Endodermal cell (in vitro differentiated cells): Measurements from ENCODE around the gene SRGAP3. TPM values are rescaled to one million over a fixed set of nuclear protein-coding genes. Genes with fewer than 3 reads are reported as not detected.

Experiments used
- DNase-seq: peaks from one replicate; pipeline ENCODE4 v3.0.0-alpha.2; 2017
- H3K27ac ChIP-seq: 2 replicates; pipeline ENCODE4 v1.5.1; 2013; ENCODE audit warnings: mild to moderate bottlenecking, low read depth, low read length, moderate library complexity
- H3K27me3 ChIP-seq: 2 replicates; pipeline ENCODE4 v1.6.1; 2013; ENCODE audit warnings: mild to moderate bottlenecking, low read length, moderate library complexity; ENCODE audit not compliant: insufficient read depth, control insufficient read depth, poor library complexity, severe bottlenecking
- H3K36me3 ChIP-seq: 2 replicates; pipeline ENCODE4 v1.7.0; 2013; ENCODE audit warnings: mild to moderate bottlenecking, low read length, moderate library complexity; ENCODE audit not compliant: control insufficient read depth, insufficient read depth
- H3K4me1 ChIP-seq: one replicate; pipeline ENCODE4 v1.7.0; 2013; ENCODE audit warnings: low read length; ENCODE audit not compliant: control insufficient read depth, insufficient read depth
- H3K4me3 ChIP-seq: 2 replicates; pipeline ENCODE4 v1.5.1; 2013; ENCODE audit warnings: mild to moderate bottlenecking, low read length, moderate library complexity
- H3K9ac ChIP-seq: 2 replicates; pipeline ENCODE4 v1.6.1; 2013; ENCODE audit warnings: mild to moderate bottlenecking, low read length, moderate library complexity; ENCODE audit not compliant: poor library complexity, severe bottlenecking; ENCODE audit errors: extremely low read depth
- H3K9me3 ChIP-seq: 2 replicates; pipeline ENCODE4 v1.6.1; 2013; ENCODE audit warnings: mild to moderate bottlenecking, low read length, moderate library complexity; ENCODE audit not compliant: control insufficient read depth
- H3K27ac Mint-ChIP-seq: 2 replicates; pipeline ENCODE4 v1.8.0; 2020; ENCODE audit warnings: mixed read lengths
- H3K27me3 Mint-ChIP-seq: 2 replicates; pipeline ENCODE4 v1.8.0; 2021; ENCODE audit warnings: mild to moderate bottlenecking, mixed read lengths; ENCODE audit not compliant: insufficient read depth
- H3K36me3 Mint-ChIP-seq: 2 replicates; pipeline ENCODE4 v1.8.0; 2020; ENCODE audit warnings: low read depth, mixed read lengths
- H3K4me1 Mint-ChIP-seq: 2 replicates; pipeline ENCODE4 v1.8.0; 2020; ENCODE audit warnings: mixed read lengths
- H3K4me3 Mint-ChIP-seq: 2 replicates; pipeline ENCODE4 v1.8.0; 2020; ENCODE audit warnings: mild to moderate bottlenecking, moderate library complexity, mixed read lengths
- H3K9me3 Mint-ChIP-seq: 2 replicates; pipeline ENCODE4 v1.8.0; 2020; ENCODE audit warnings: mild to moderate bottlenecking, mixed read lengths
- WGBS, 2 experiments: methylation state at CpG; one replicate each; pipeline versions ENCODE4 v1.1.5 to v1.1.7; 2013; ENCODE audit warnings: missing lambda C conversion rate in 2 of 2, mixed read lengths in 1 of 2; ENCODE audit not compliant: insufficient coverage in 1 of 2, insufficient read length in 1 of 2; 5-methylcytosine and 5-hydroxymethylcytosine counted together
- total RNA-seq, 2 donors: library from RNA; stranded (reverse); fragmentation: NEBNext Ultra II Directional in 1 of 2; extraction: Animal tissue kit (Norgen Biotek cat#: 25700) in 1 of 2; gene quantifications; 2 replicates in 1 of 2; 3 replicates in 1 of 2; pipeline ENCODE4 v1.2.1, GENCODE V29; 2021
- TF ChIP-seq, protein P1 (sequence below): fragments of 200-600 bp; sonication (generic); conservative IDR thresholded peaks from 2 replicates; pipeline ENCODE4 v1.5.0; 2021; ENCODE audit warnings: antibody characterized with exemption, mild to moderate bottlenecking

The SRGAP3 gene
- total RNA-seq, 2 donors from 2014 or later = 5.0 to 8.1 TPM

DNA sequence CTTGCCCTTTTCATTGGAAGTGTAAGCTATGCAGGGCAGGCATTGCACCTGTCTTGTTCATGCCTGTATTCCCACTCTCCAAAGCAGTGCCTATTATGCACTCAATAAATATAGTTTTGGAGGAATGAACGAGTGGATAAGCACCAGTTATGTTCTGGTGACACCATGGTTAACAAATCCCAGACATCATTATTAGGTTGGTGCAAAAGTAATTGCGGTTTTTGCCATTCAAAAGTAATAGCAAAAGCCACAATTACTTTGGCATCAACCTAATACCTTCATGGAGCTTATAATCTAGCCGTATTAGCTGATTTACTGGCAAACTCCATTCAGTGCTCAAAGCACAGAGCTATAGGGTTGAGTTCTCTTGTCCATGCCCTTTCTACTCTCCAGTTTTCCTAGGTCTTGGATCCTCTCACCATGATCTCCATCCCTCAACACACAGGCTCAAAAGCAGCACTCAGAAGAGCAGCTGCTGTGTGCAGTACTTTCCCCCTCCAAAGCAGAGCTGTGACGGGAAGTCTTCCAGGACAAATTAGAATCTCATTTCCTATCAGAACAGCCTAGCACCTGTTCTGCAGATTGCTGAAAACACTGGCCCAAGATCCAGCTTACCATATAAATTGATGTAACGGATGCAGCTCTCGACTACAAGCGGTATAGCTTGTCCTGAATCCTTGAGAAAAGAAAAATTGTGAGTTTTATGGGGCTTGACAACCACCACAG is 223.0 kb downstream of the SRGAP3 start:
- no peaks in the 10 kb centered on the region for H3K36me3 ChIP-seq
- H3K27me3 Mint-ChIP-seq = no peaks in the 10 kb centered on the region
- H3K4me3 Mint-ChIP-seq = no peak overlapping the region
- H3K9ac ChIP-seq = no peak overlapping the region
- WGBS, 2 experiments = 92 to 93% methylated on average over 7 of the region's 7 CpGs
- H3K9me3 ChIP-seq = no peaks in the 10 kb centered on the region
- H3K36me3 Mint-ChIP-seq = no peaks in the 10 kb centered on the region
- no peak for DNase-seq
- H3K27ac ChIP-seq = no peak overlapping the region
- TF ChIP-seq, protein P1, sequence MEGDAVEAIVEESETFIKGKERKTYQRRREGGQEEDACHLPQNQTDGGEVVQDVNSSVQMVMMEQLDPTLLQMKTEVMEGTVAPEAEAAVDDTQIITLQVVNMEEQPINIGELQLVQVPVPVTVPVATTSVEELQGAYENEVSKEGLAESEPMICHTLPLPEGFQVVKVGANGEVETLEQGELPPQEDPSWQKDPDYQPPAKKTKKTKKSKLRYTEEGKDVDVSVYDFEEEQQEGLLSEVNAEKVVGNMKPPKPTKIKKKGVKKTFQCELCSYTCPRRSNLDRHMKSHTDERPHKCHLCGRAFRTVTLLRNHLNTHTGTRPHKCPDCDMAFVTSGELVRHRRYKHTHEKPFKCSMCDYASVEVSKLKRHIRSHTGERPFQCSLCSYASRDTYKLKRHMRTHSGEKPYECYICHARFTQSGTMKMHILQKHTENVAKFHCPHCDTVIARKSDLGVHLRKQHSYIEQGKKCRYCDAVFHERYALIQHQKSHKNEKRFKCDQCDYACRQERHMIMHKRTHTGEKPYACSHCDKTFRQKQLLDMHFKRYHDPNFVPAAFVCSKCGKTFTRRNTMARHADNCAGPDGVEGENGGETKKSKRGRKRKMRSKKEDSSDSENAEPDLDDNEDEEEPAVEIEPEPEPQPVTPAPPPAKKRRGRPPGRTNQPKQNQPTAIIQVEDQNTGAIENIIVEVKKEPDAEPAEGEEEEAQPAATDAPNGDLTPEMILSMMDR = no peak
- H3K27me3 ChIP-seq = no peaks in the 10 kb centered on the region
- peaks cover under 1% of the 10 kb centered on the region for H3K4me1 Mint-ChIP-seq
- no peak overlapping the region for H3K4me3 ChIP-seq
- no peaks in the 10 kb centered on the region for H3K9me3 Mint-ChIP-seq
- no peak overlapping the region for H3K27ac Mint-ChIP-seq
- no peaks in the 10 kb centered on the region for H3K4me1 ChIP-seq

DNA sequence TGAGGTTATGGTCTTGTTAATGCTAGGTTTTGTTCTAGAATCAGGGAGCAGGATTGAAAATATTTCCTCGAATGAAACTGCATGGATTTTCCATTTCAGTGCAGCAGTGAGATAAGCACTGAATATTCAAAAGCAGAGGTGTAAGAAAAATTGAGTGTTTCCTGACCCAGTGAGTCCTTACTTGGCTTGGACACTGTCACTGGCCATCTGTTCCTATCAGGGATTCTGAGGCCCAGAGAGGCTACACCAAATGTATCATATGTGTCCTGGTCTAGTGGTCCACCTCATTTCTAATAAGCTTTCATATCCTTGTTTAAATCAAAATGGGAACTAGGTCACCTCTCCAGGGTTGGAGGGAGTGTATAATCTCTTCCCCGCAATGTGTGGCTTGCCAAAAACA is 225.1 kb downstream of the SRGAP3 start:
- H3K36me3 Mint-ChIP-seq = no peaks in the 10 kb centered on the region
- Histone ChIP-seq H3K4me1 (peaks cover 2% of the 10 kb centered on the region), H3K27me3 (no peaks in the 10 kb centered on the region), H3K36me3 (no peaks in the 10 kb centered on the region), H3K9ac (no peak overlapping the region), H3K4me3 (no peak overlapping the region), H3K9me3 (no peaks in the 10 kb centered on the region), H3K27ac (no peak overlapping the region)
- TF ChIP-seq, protein P1 = no peak
- peaks cover 4% of the 10 kb centered on the region for H3K4me1 Mint-ChIP-seq
- H3K4me3 Mint-ChIP-seq = no peak overlapping the region
- H3K9me3 Mint-ChIP-seq = no peaks in the 10 kb centered on the region
- H3K27ac Mint-ChIP-seq = no peak overlapping the region
- no peak for DNase-seq
- no peaks in the 10 kb centered on the region for H3K27me3 Mint-ChIP-seq
- 91 to 100% methylated on average over 1 to 2 of the region's 2 CpGs for WGBS, 2 experiments

DNA sequence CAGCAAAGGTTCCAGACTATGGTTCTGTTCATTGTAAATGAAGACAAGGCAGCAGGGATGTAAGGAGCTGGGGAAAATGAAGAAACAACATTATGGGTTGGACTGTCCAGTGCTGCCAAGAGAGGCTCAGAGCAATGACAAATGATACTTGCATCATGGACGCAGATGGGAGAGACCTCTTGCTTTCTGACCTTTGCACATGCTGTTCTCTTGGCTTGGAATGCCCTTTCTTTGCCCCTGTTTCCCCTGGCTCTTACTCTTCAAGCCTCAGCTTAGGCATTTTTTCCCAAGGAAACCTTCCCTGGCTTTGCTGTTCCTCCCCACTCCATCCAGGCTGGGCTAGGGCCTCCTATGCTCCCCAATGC is 226.2 kb downstream of the SRGAP3 start:
- 57 to 95% methylated on average over 1 of the region's 1 CpG for WGBS, 2 experiments
- H3K4me3 Mint-ChIP-seq = no peak overlapping the region
- TF ChIP-seq, protein P1 = no peak
- H3K4me3 ChIP-seq = no peak overlapping the region
- no peaks in the 10 kb centered on the region for H3K9me3 ChIP-seq
- H3K36me3 Mint-ChIP-seq = no peaks in the 10 kb centered on the region
- peaks cover 4% of the 10 kb centered on the region for H3K4me1 Mint-ChIP-seq
- no peaks in the 10 kb centered on the region for H3K27me3 ChIP-seq
- peak overlapping the region; percentile 91 for H3K27ac ChIP-seq
- no peak for DNase-seq
- H3K9me3 Mint-ChIP-seq = no peaks in the 10 kb centered on the region
- H3K27ac Mint-ChIP-seq = no peak overlapping the region
- H3K36me3 ChIP-seq = no peaks in the 10 kb centered on the region
- H3K27me3 Mint-ChIP-seq = no peaks in the 10 kb centered on the region
- H3K9ac ChIP-seq = no peak overlapping the region
- H3K4me1 ChIP-seq = peaks cover 2% of the 10 kb centered on the region
